Ovary (tissue), 3 donors: Measurements from ENCODE around the gene ISCA1.

Source experiments
- CTCF ChIP-seq, 3 donors: fragments of 450-650 bp in 2 of 3; fragments of 200-600 bp in 1 of 3; IDR thresholded peaks; one replicate each; pipeline versions ENCODE4 v1.5.1 to v1.8.0; 2016 to 2022; ENCODE audit warnings: antibody characterized with exemption in 3 of 3, mild to moderate bottlenecking in 1 of 3
- EP300 ChIP-seq: sonication (generic); formaldehyde crosslinking; IDR thresholded peaks from one replicate; pipeline ENCODE4 v1.6.1; 2017; ENCODE audit warnings: antibody characterized with exemption
- POLR2A ChIP-seq: fragments of 450-650 bp; IDR thresholded peaks from one replicate; pipeline ENCODE4 v1.6.1; 2017; ENCODE audit warnings: antibody characterized with exemption, mild to moderate bottlenecking, moderate library complexity
- donor health status: DM: no; HTN: no; CAD: no.

DNA sequence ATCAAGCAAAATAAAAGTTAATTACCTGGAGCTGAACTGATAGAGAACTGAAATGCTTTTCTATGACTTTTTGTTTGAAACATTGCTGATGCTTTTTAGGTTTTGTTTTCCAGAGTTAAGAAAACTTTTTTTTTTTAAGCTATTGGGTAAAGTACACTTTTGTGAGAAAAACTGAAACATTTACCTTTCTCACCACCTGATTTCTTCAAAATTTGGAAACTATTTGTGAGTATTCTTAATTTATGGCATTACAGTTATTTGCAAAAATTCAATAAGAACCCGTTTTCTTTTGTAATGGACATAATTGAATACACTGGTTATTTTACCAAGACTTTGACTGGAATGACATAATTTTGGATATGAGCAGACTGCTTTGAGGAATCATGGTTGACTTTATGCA is 29.5 kb downstream of the ISCA1 start:
- no peak for TF ChIP-seq EP300
- no peak for TF ChIP-seq POLR2A
- no peak for TF ChIP-seq CTCF (IDR thresholded peaks at IDR 0.05)
